ENCODE results near the gene CERK. TPM values are rescaled to one million over a fixed set of nuclear protein-coding genes. Genes with fewer than 3 reads are reported as not detected.

The CERK gene
- total RNA-seq, 1 experiment from 2014 or later, result 24.9 TPM

GRCh38 chr22:46770151-46770641 lies 32.1 kb upstream of the CERK start:
- Histone ChIP-seq H3K4me1 (replicated peaks; ENCODE audit: insufficient read depth) (peaks cover 18% of the 10 kb centered on the region), H3K27ac (no peak overlapping the region; the same call in 1 of the 2 replicates), H4K20me1 (ENCODE audit: insufficient read depth) (peaks cover 55% of the 10 kb centered on the region), H3K4me2 (no peak overlapping the region), H3K27me3 (ENCODE audit: insufficient read depth, low read depth) (no peaks in the 10 kb centered on the region), H2AFZ (no peak overlapping the region), H3K79me2 (ENCODE audit: low read depth) (peaks cover 70% of the 10 kb centered on the region), H3K9me2 (ENCODE audit: insufficient read depth) (no peaks in the 10 kb centered on the region), H3K9me3 (ENCODE audit: insufficient read depth, low read depth) (no peaks in the 10 kb centered on the region), H3K4me3 (no peak overlapping the region), H3F3A (ENCODE audit: insufficient read depth, low read depth) (peaks cover 20% of the 10 kb centered on the region), H3K36me3 (ENCODE audit: low read depth) (no peaks in the 10 kb centered on the region)
- TF ChIP-seq, protein P1, sequence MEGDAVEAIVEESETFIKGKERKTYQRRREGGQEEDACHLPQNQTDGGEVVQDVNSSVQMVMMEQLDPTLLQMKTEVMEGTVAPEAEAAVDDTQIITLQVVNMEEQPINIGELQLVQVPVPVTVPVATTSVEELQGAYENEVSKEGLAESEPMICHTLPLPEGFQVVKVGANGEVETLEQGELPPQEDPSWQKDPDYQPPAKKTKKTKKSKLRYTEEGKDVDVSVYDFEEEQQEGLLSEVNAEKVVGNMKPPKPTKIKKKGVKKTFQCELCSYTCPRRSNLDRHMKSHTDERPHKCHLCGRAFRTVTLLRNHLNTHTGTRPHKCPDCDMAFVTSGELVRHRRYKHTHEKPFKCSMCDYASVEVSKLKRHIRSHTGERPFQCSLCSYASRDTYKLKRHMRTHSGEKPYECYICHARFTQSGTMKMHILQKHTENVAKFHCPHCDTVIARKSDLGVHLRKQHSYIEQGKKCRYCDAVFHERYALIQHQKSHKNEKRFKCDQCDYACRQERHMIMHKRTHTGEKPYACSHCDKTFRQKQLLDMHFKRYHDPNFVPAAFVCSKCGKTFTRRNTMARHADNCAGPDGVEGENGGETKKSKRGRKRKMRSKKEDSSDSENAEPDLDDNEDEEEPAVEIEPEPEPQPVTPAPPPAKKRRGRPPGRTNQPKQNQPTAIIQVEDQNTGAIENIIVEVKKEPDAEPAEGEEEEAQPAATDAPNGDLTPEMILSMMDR (conservative IDR thresholded peaks at IDR 0.05), result no peak
- TF ChIP-seq EZH2 (IDR thresholded peaks at IDR 0.05; ENCODE audit: low read depth), result no peak
- DNase-seq, result no peak
- POLR2A ChIA-PET (ENCODE audit: unreplicated experiment), result no interaction called here
- intact Hi-C loops (cut with micrococcal nuclease; ENCODE audit: unreplicated experiment), result loop anchor here (5.0 kb wide), 1 partner anchor 208 kb away; no protein-coding TSS in a partner anchor
- no TSS peak for BruUV-seq (replicated peaks)
- CTCF ChIA-PET, result no interaction called here

GRCh38 chr22:46769706-46770105 lies 31.7 kb upstream of the CERK start:
- H3K9me2 ChIP-seq (ENCODE audit: insufficient read depth), result no peaks in the 10 kb centered on the region
- POLR2A ChIA-PET (ENCODE audit: unreplicated experiment), result no interaction called here
- H3F3A ChIP-seq (ENCODE audit: insufficient read depth, low read depth), result peaks cover 20% of the 10 kb centered on the region
- H3K36me3 ChIP-seq (ENCODE audit: low read depth), result no peaks in the 10 kb centered on the region
- peaks cover 13% of the 10 kb centered on the region for H3K4me1 ChIP-seq (replicated peaks; ENCODE audit: insufficient read depth)
- H2AFZ ChIP-seq, result no peak overlapping the region
- H3K79me2 ChIP-seq (ENCODE audit: low read depth), result peaks cover 70% of the 10 kb centered on the region
- TF ChIP-seq, protein P1 (conservative IDR thresholded peaks at IDR 0.05), result no peak
- no peak for TF ChIP-seq EZH2 (IDR thresholded peaks at IDR 0.05; ENCODE audit: low read depth)
- intact Hi-C loops (cut with micrococcal nuclease; ENCODE audit: unreplicated experiment), result loop anchor here (5.0 kb wide), 1 partner anchor 207 kb away; no protein-coding TSS in a partner anchor
- no peak overlapping the region for H3K4me2 ChIP-seq
- H3K27ac ChIP-seq, result no peak overlapping the region
- CTCF ChIA-PET, result no interaction called here
- no TSS peak for BruUV-seq (replicated peaks)
- H3K27me3 ChIP-seq (ENCODE audit: insufficient read depth, low read depth), result no peaks in the 10 kb centered on the region
- H3K4me3 ChIP-seq, result no peak overlapping the region
- no peaks in the 10 kb centered on the region for H3K9me3 ChIP-seq (ENCODE audit: insufficient read depth, low read depth)
- peaks cover 50% of the 10 kb centered on the region for H4K20me1 ChIP-seq (ENCODE audit: insufficient read depth)
- no peak for DNase-seq

- Histone ChIP-seq H3F3A (ENCODE audit: insufficient read depth, low read depth) (peaks cover 19% of the 10 kb centered on the region), H3K4me1 (replicated peaks; ENCODE audit: insufficient read depth) (peaks cover 11% of the 10 kb centered on the region), H4K20me1 (ENCODE audit: insufficient read depth) (peaks cover 45% of the 10 kb centered on the region), H3K9me3 (ENCODE audit: insufficient read depth, low read depth) (no peaks in the 10 kb centered on the region), H3K4me3 (no peak overlapping the region), H3K79me2 (ENCODE audit: low read depth) (peaks cover 70% of the 10 kb centered on the region), H3K4me2 (no peak overlapping the region), H3K27ac (no peak overlapping the region), H3K36me3 (ENCODE audit: low read depth) (no peaks in the 10 kb centered on the region), H3K9me2 (ENCODE audit: insufficient read depth) (no peaks in the 10 kb centered on the region), H2AFZ (no peak overlapping the region), H3K27me3 (ENCODE audit: insufficient read depth, low read depth) (no peaks in the 10 kb centered on the region)
- no peak for TF ChIP-seq EZH2 (IDR thresholded peaks at IDR 0.05; ENCODE audit: low read depth)
- TF ChIP-seq, protein P1 (conservative IDR thresholded peaks at IDR 0.05), result no peak
- CTCF ChIA-PET, result interaction anchor here (0.6 kb wide), 1 partner anchor 817 kb away, joined by 3 read pairs; no protein-coding TSS in a partner anchor
- no peak for DNase-seq
- POLR2A ChIA-PET (ENCODE audit: unreplicated experiment), result no interaction called here
- intact Hi-C loops (cut with micrococcal nuclease; ENCODE audit: unreplicated experiment), result no loop called here
- BruUV-seq (replicated peaks), result no TSS peak
Observed at GRCh38 chr22:46769191-46769675, 31.2 kb upstream of the CERK start.

All from PC-9 (cell line).